ENCODE measurements around the gene STX2.

Gene STX2

GRCh38 chr12:130780325-130780724 is 58.7 kb downstream of the STX2 start:
- H3K4me3 ChIP-seq (ENCODE audit: low read depth, low read length): no peak overlapping the region
- TF ChIP-seq CTCF (IDR thresholded peaks at IDR 0.05; ENCODE audit: control insufficient read depth, extremely low read depth, insufficient read depth): no peak
- no peak for DNase-seq (ENCODE audit: low read depth)

- DNase-seq (ENCODE audit: low read depth): no peak
- no peak overlapping the region for H3K4me3 ChIP-seq (ENCODE audit: low read depth, low read length)
- no peak for TF ChIP-seq CTCF (IDR thresholded peaks at IDR 0.05; ENCODE audit: control insufficient read depth, extremely low read depth, insufficient read depth)
Measured at GRCh38 chr12:130778776-130779175, 60.3 kb downstream of the STX2 start.

GRCh38 chr12:130776857-130777339 is 62.2 kb downstream of the STX2 start:
- no peak for TF ChIP-seq CTCF (IDR thresholded peaks at IDR 0.05; ENCODE audit: control insufficient read depth, extremely low read depth, insufficient read depth)
- no peak for DNase-seq (ENCODE audit: low read depth)
- no peak overlapping the region for H3K4me3 ChIP-seq (ENCODE audit: low read depth, low read length)

GRCh38 chr12:130775953-130776856 is 62.8 kb downstream of the STX2 start:
- no peak for TF ChIP-seq CTCF (IDR thresholded peaks at IDR 0.05; ENCODE audit: control insufficient read depth, extremely low read depth, insufficient read depth)
- H3K4me3 ChIP-seq (ENCODE audit: low read depth, low read length): no peak overlapping the region
- DNase-seq (ENCODE audit: low read depth): peak; percentile 14

- no peak overlapping the region for H3K4me3 ChIP-seq (ENCODE audit: low read depth, low read length)
- TF ChIP-seq CTCF (IDR thresholded peaks at IDR 0.05; ENCODE audit: control insufficient read depth, extremely low read depth, insufficient read depth): 0 out of 2 replicates have a peak, but pooled peaks have one; percentile 24
- no peak for DNase-seq (ENCODE audit: low read depth)
Measured at GRCh38 chr12:130770413-130771028, 68.5 kb downstream of the STX2 start.

- DNase-seq (ENCODE audit: low read depth): no peak
- H3K4me3 ChIP-seq (ENCODE audit: low read depth, low read length): no peak overlapping the region
- TF ChIP-seq CTCF (IDR thresholded peaks at IDR 0.05; ENCODE audit: control insufficient read depth, extremely low read depth, insufficient read depth): no peak
Measured at GRCh38 chr12:130768120-130768519, 70.9 kb downstream of the STX2 start.

Measured in LNCaP clone FGC (cell line).